MM.1S (cell line): ENCODE measurements around the gene ANKHD1.

Source experiments
- EZH2phosphoT487 ChIP-seq: fragments of 300-600 bp; sonication (generic); IDR thresholded peaks from 2 replicates; pipeline ENCODE4 v1.6.1; 2018; ENCODE audit warnings: antibody characterized with exemption, low read length
- TF ChIP-seq, protein P1 (sequence below): fragments of 300-600 bp; sonication (generic); IDR thresholded peaks from 2 replicates; pipeline ENCODE4 v1.5.1; 2016; ENCODE audit warnings: antibody characterized with exemption, low read length, mixed read lengths

DNA sequence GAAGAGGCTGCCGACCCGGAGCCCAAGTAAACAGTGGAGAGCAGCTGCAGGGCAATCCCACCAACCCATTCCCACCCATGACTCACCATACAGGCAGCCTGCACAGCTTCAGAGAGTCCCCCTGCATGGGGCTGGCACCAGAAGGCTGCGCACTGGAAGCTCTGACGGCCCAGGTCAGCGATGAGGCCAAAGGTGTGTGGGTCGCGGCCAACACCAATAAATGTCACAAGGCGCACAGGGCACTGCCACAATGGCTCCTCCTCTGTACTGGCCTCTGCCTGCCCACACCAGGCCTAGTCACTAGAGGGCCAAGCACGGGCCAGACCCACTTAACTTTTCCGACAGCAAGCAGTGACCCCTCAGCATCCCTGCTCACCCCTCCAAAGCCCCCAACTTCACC lies 158.6 kb downstream of the ANKHD1 start:
- TF ChIP-seq, protein P1, sequence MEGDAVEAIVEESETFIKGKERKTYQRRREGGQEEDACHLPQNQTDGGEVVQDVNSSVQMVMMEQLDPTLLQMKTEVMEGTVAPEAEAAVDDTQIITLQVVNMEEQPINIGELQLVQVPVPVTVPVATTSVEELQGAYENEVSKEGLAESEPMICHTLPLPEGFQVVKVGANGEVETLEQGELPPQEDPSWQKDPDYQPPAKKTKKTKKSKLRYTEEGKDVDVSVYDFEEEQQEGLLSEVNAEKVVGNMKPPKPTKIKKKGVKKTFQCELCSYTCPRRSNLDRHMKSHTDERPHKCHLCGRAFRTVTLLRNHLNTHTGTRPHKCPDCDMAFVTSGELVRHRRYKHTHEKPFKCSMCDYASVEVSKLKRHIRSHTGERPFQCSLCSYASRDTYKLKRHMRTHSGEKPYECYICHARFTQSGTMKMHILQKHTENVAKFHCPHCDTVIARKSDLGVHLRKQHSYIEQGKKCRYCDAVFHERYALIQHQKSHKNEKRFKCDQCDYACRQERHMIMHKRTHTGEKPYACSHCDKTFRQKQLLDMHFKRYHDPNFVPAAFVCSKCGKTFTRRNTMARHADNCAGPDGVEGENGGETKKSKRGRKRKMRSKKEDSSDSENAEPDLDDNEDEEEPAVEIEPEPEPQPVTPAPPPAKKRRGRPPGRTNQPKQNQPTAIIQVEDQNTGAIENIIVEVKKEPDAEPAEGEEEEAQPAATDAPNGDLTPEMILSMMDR: no peak
- TF ChIP-seq EZH2phosphoT487: no peak
